ENCODE data around the gene RIC8B. TPM values are rescaled to one million over a fixed set of nuclear protein-coding genes. Genes with fewer than 3 reads are reported as not detected.
"Not testable (repeated sequence)": the region's sequence is repeated elsewhere in the genome, so short reads cannot be mapped to it uniquely, and the experiment has no call there.

RIC8B gene
- 14.4 and 15.9 TPM in 2 replicates for total RNA-seq

- intact Hi-C loops (cut with micrococcal nuclease), result loop anchor here (1.0 to 10.0 kb wide), 13 partner anchors 26 to 1667 kb away; partner anchors contain the start of genes CRY1, MTERF2, POLR3B and PRDM4
These were observed at the start of gene RIC8B for GRCh38 chr12:106774005-106774807. Gene RIC8B, plus strand, starts transcription at chr12:106774682. Its CDS starts 64 bp downstream, at chr12:106774746.

GRCh38 chr12:106724934-106725333 is 49.5 kb upstream of the RIC8B start:
- intact Hi-C loops (cut with micrococcal nuclease), result no loop called here

- intact Hi-C loops (cut with micrococcal nuclease), result not testable (repeated sequence)
These were observed 47.8 kb upstream of the RIC8B start for GRCh38 chr12:106726603-106727202.

- intact Hi-C loops (cut with micrococcal nuclease), result no loop called here
These were observed 44.9 kb upstream of the RIC8B start for GRCh38 chr12:106729611-106730010.

- intact Hi-C loops (cut with micrococcal nuclease), result no loop called here
These were observed 41.6 kb upstream of the RIC8B start for GRCh38 chr12:106732890-106733289.

GRCh38 chr12:106733660-106734059 is 40.8 kb upstream of the RIC8B start:
- intact Hi-C loops (cut with micrococcal nuclease), result no loop called here

- intact Hi-C loops (cut with micrococcal nuclease), result loop anchor here (1.0 kb wide), 2 partner anchors 105 to 184 kb away; no protein-coding TSS in a partner anchor
These were observed 38.2 kb upstream of the RIC8B start for GRCh38 chr12:106736051-106736957.

GRCh38 chr12:106739318-106739717 is 35.2 kb upstream of the RIC8B start:
- intact Hi-C loops (cut with micrococcal nuclease), result no loop called here

GRCh38 chr12:106739815-106740530 is 34.5 kb upstream of the RIC8B start:
- intact Hi-C loops (cut with micrococcal nuclease), result no loop called here

- intact Hi-C loops (cut with micrococcal nuclease), result no loop called here
These were observed 33.7 kb upstream of the RIC8B start for GRCh38 chr12:106740818-106741217.

- intact Hi-C loops (cut with micrococcal nuclease), result no loop called here
These were observed 33.2 kb upstream of the RIC8B start for GRCh38 chr12:106741247-106741646.

- intact Hi-C loops (cut with micrococcal nuclease), result no loop called here
These were observed 31.1 kb upstream of the RIC8B start for GRCh38 chr12:106743270-106743988.

- intact Hi-C loops (cut with micrococcal nuclease), result no loop called here
These were observed 29.9 kb upstream of the RIC8B start for GRCh38 chr12:106744600-106744999.

- intact Hi-C loops (cut with micrococcal nuclease), result no loop called here
These were observed 29.2 kb upstream of the RIC8B start for GRCh38 chr12:106745181-106745745.

- intact Hi-C loops (cut with micrococcal nuclease), result loop anchor here (1.0 kb wide), 1 partner anchor 26 kb away; the partner anchor contains the start of gene RIC8B
These were observed 26.5 kb upstream of the RIC8B start for GRCh38 chr12:106747973-106748436.

- intact Hi-C loops (cut with micrococcal nuclease), result no loop called here
These were observed 24.0 kb upstream of the RIC8B start for GRCh38 chr12:106750524-106750923.

- intact Hi-C loops (cut with micrococcal nuclease), result no loop called here
These were observed 21.0 kb upstream of the RIC8B start for GRCh38 chr12:106753526-106753925.

GRCh38 chr12:106754331-106754730 is 20.2 kb upstream of the RIC8B start:
- intact Hi-C loops (cut with micrococcal nuclease), result no loop called here

- intact Hi-C loops (cut with micrococcal nuclease), result no loop called here
These were observed 16.7 kb upstream of the RIC8B start for GRCh38 chr12:106757623-106758348.

All from T-helper 1 cell treated with Interleukin-12 subunit alpha and Interleukin-12 subunit beta and Interleukin-4 antibody, amounts not matched to agents 30 ng/mL and 1 ng/mL, for 36 hours (primary cell).